GM21515 (cell line): ENCODE results near the gene PDE7B.
"Not testable (repeated sequence)": the region's sequence is repeated elsewhere in the genome, so short reads cannot be mapped to it uniquely, and the experiment has no call there.

ENCODE experiments used
- ATAC-seq: cut with Tn5 transposase; IDR thresholded peaks from one replicate; pipeline ENCODE4 v1.9.1; 2021; ENCODE audit not compliant: unreplicated experiment

Gene PDE7B

GRCh38 chr6:135842618-135843392, 8.7 kb upstream of the PDE7B start:
- no peak for ATAC-seq

- no peak for ATAC-seq
Observed at GRCh38 chr6:135850882-135851281, 619 bp upstream of the PDE7B start.

GRCh38 chr6:135852746-135853145, 1.2 kb downstream of the PDE7B start:
- ATAC-seq: no peak

GRCh38 chr6:135853227-135853626, 1.7 kb downstream of the PDE7B start:
- ATAC-seq: no peak

GRCh38 chr6:135853986-135854385, 2.5 kb downstream of the PDE7B start:
- ATAC-seq: no peak

- peak; percentile 55 for ATAC-seq
Observed at GRCh38 chr6:135854799-135855198, 3.3 kb downstream of the PDE7B start.

GRCh38 chr6:135858931-135859330, 7.4 kb downstream of the PDE7B start:
- ATAC-seq: no peak

- no peak for ATAC-seq
Observed at GRCh38 chr6:135860361-135860760, 8.9 kb downstream of the PDE7B start.

GRCh38 chr6:135861189-135861588, 9.7 kb downstream of the PDE7B start:
- ATAC-seq: peak; percentile 88

GRCh38 chr6:135864929-135865328, 13.4 kb downstream of the PDE7B start:
- not testable (repeated sequence) for ATAC-seq

- no peak for ATAC-seq
Observed at GRCh38 chr6:135866445-135867123, 15.1 kb downstream of the PDE7B start.

- ATAC-seq: no peak
Observed at GRCh38 chr6:135867332-135867731, 15.8 kb downstream of the PDE7B start.

- ATAC-seq: no peak
Observed at GRCh38 chr6:135869857-135870256, 18.4 kb downstream of the PDE7B start.

GRCh38 chr6:135870722-135871121, 19.2 kb downstream of the PDE7B start:
- ATAC-seq: no peak

GRCh38 chr6:135871296-135871695, 19.8 kb downstream of the PDE7B start:
- no peak for ATAC-seq

- no peak for ATAC-seq
Observed at GRCh38 chr6:135871878-135872277, 20.4 kb downstream of the PDE7B start.

GRCh38 chr6:135875446-135875845, 23.9 kb downstream of the PDE7B start:
- no peak for ATAC-seq

GRCh38 chr6:135876058-135876457, 24.6 kb downstream of the PDE7B start:
- no peak for ATAC-seq

GRCh38 chr6:135877666-135878065, 26.2 kb downstream of the PDE7B start:
- no peak for ATAC-seq

- ATAC-seq: peak; percentile 95
Observed at GRCh38 chr6:135880066-135880972, 28.8 kb downstream of the PDE7B start.

- no peak for ATAC-seq
Observed at GRCh38 chr6:135883045-135883444, 31.5 kb downstream of the PDE7B start.
